BLaER1 (cell line): ENCODE results near the gene F2R.
"Not testable (repeated sequence)": the region's sequence is repeated elsewhere in the genome, so short reads cannot be mapped to it uniquely, and the experiment has no call there.

Source experiments
- H3K27ac ChIP-seq: shearing (Covaris generic); formaldehyde crosslinking; 2 replicates; pipeline ENCODE4 v1.8.1; 2022
- H3K27me3 ChIP-seq: shearing (Covaris generic); formaldehyde crosslinking; 2 replicates; pipeline ENCODE4 v1.8.1; 2022
- H3K36me3 ChIP-seq: shearing (Covaris generic); formaldehyde crosslinking; 2 replicates; pipeline ENCODE4 v1.8.1; 2022
- H3K4me1 ChIP-seq: shearing (Covaris generic); formaldehyde crosslinking; 2 replicates; pipeline ENCODE4 v1.8.1; 2022
- H3K4me2 ChIP-seq: shearing (Covaris generic); formaldehyde crosslinking; 2 replicates; pipeline ENCODE4 v1.8.1; 2022
- H3K4me3 ChIP-seq: shearing (Covaris generic); formaldehyde crosslinking; 2 replicates; pipeline ENCODE4 v1.8.1; 2022
- H3K9ac ChIP-seq: shearing (Covaris generic); formaldehyde crosslinking; 2 replicates; pipeline ENCODE4 v1.8.1; 2022
- H3K9me3 ChIP-seq: shearing (Covaris generic); formaldehyde crosslinking; 2 replicates; pipeline ENCODE4 v1.8.1; 2022
- H4K20me1 ChIP-seq: shearing (Covaris generic); formaldehyde crosslinking; 2 replicates; pipeline ENCODE4 v1.8.1; 2022
- Cebpa-rat ChIP-seq: shearing (Covaris generic); IDR thresholded peaks from 2 replicates; pipeline ENCODE4 v1.8.1; 2022

Gene F2R

DNA sequence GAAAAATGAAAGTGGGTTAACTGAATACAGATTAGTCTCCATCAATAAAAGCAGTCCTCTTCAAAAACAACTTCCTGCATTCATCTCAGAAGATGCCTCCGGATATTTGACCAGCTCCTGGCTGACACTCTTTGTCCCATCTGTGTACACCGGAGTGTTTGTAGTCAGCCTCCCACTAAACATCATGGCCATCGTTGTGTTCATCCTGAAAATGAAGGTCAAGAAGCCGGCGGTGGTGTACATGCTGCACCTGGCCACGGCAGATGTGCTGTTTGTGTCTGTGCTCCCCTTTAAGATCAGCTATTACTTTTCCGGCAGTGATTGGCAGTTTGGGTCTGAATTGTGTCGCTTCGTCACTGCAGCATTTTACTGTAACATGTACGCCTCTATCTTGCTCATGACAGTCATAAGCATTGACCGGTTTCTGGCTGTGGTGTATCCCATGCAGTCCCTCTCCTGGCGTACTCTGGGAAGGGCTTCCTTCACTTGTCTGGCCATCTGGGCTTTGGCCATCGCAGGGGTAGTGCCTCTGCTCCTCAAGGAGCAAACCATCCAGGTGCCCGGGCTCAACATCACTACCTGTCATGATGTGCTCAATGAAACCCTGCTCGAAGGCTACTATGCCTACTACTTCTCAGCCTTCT, 16.6 kb downstream of the F2R start:
- H3K4me3 ChIP-seq = no peak overlapping the region
- H4K20me1 ChIP-seq = no peaks in the 10 kb centered on the region
- no peak for TF ChIP-seq Cebpa-rat
- H3K27ac ChIP-seq = no peak overlapping the region
- H3K27me3 ChIP-seq = no peaks in the 10 kb centered on the region
- H3K9ac ChIP-seq = no peak overlapping the region
- peaks cover 15% of the 10 kb centered on the region; the same call in 1 of the 2 replicates for H3K36me3 ChIP-seq
- H3K4me1 ChIP-seq = no peaks in the 10 kb centered on the region
- no peak overlapping the region for H3K4me2 ChIP-seq
- H3K9me3 ChIP-seq = peaks cover 31% of the 10 kb centered on the region

DNA sequence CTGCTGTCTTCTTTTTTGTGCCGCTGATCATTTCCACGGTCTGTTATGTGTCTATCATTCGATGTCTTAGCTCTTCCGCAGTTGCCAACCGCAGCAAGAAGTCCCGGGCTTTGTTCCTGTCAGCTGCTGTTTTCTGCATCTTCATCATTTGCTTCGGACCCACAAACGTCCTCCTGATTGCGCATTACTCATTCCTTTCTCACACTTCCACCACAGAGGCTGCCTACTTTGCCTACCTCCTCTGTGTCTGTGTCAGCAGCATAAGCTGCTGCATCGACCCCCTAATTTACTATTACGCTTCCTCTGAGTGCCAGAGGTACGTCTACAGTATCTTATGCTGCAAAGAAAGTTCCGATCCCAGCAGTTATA, 17.1 kb downstream of the F2R start:
- Histone ChIP-seq H3K4me1 (no peaks in the 10 kb centered on the region), H3K4me2 (no peak overlapping the region), H3K27ac (no peak overlapping the region), H3K9ac (no peak overlapping the region), H3K27me3 (no peaks in the 10 kb centered on the region), H4K20me1 (no peaks in the 10 kb centered on the region), H3K9me3 (peaks cover 31% of the 10 kb centered on the region), H3K4me3 (no peak overlapping the region), H3K36me3 (peaks cover 15% of the 10 kb centered on the region; the same call in 1 of the 2 replicates)
- TF ChIP-seq Cebpa-rat = no peak

DNA sequence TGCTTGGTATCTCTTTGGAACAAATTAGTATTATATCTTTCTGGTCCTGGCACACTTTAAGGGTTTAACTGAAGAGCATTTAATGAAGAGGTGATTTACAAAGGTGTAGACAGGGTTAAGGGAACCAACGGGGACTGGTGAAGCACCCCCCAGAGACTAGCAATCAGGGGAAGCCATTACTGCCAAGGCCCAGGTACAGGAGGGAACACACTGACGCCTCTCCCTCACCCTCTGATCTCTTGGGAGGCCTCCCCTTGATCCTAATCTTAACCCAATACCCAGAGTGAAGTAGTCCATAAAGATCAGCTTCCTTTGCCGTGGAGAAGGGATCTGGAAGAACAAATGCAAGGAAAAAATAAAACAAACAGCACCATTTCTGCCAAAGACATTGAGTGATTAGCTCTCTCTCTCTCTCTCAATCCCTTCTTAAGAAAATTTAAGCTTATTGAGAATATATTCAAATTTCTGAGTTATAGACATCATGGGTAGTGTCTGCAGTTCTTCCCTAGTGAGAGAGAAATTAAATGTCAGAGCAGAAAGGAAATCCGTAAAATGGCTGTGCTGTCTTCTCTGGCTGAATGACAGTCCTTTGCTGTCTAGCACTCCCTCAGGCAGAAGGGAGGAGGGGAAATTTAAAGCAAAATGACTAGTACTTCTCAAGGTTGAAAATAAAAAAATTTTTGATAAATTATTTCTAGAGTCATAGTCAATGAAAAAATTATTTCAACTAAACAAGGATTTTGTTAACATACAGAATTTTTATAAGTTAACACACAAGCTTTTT, 20.0 kb downstream of the F2R start:
- Histone ChIP-seq H4K20me1 (no peaks in the 10 kb centered on the region), H3K36me3 (no peaks in the 10 kb centered on the region), H3K27me3 (no peaks in the 10 kb centered on the region), H3K4me2 (no peak overlapping the region), H3K9me3 (peaks cover 3% of the 10 kb centered on the region), H3K9ac (no peak overlapping the region), H3K4me1 (peaks cover 8% of the 10 kb centered on the region; the same call in 1 of the 2 replicates), H3K4me3 (no peak overlapping the region), H3K27ac (no peak overlapping the region)
- no peak for TF ChIP-seq Cebpa-rat

DNA sequence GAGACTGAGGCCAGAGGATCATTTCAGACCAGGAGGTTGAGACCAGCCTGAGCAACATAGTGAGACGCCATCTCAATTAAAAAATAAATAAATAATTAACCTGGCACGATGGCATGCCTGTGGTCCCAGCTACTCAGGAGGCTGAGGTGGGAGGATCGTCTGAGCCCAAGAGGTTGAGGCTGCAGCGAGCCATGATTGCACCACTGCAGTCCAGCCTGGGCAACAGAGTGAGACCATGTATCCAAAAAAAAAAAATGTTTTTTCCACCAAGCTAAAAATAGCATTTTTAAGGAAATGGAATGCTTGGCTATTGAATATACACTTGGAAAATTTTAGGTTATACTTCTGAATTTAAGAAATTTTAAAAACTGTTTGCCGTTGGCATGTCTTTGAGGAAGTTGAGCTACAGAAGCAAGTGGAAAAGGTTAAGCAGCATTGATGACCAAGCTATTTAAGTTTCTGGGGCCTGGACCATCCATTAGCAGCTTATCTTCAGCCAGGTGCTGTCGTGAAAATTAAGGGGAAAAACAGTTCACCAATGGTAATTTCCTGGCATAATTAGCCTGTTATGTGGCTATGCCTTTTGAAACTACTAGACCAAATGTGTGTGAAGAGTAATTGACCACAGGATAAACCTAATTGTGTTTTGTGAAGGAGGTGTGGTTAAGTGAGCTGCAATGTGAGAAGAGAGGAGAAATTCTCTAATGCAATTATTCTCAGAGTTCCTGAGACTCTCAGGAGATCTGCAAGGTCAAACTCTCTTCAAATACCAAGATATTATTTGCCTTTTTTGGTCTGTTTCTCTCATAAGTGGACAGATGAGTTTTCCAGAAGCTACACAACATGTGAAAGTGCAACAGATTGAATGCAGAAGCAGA, 21.0 kb downstream of the F2R start:
- no peak overlapping the region for H3K4me2 ChIP-seq
- no peak overlapping the region for H3K4me3 ChIP-seq
- H3K9ac ChIP-seq = no peak overlapping the region
- no peaks in the 10 kb centered on the region for H3K27me3 ChIP-seq
- H3K4me1 ChIP-seq = peaks cover 8% of the 10 kb centered on the region; the same call in 1 of the 2 replicates
- H3K9me3 ChIP-seq = no peaks in the 10 kb centered on the region
- no peak overlapping the region for H3K27ac ChIP-seq
- TF ChIP-seq Cebpa-rat = no peak
- no peaks in the 10 kb centered on the region for H3K36me3 ChIP-seq
- no peaks in the 10 kb centered on the region for H4K20me1 ChIP-seq

DNA sequence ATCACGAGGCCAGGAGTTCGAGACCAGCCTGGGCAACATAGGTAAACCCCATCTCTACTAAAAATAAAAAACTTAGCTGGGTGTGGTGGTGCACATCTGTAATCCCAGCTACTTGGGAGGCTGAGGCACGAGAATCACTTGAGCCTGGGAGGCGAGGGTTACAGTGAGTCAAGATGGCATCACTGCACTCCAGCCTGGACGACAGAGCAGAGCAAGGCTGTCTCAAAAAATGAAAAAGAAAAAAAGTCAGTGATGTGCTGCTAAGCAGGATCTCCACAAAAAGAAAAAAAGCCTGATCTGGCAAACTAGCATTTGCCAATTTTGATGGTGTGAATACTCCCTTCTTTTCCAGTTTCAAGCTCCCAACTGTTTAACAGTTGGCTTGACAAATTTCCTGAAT, 21.9 kb downstream of the F2R start:
- H4K20me1 ChIP-seq = no peaks in the 10 kb centered on the region
- H3K9ac ChIP-seq = no peak overlapping the region
- H3K36me3 ChIP-seq = no peaks in the 10 kb centered on the region
- no peak overlapping the region for H3K4me3 ChIP-seq
- no peaks in the 10 kb centered on the region for H3K9me3 ChIP-seq
- H3K27ac ChIP-seq = no peak overlapping the region
- H3K4me2 ChIP-seq = no peak overlapping the region
- H3K4me1 ChIP-seq = peaks cover 8% of the 10 kb centered on the region; the same call in 1 of the 2 replicates
- TF ChIP-seq Cebpa-rat = no peak
- no peaks in the 10 kb centered on the region for H3K27me3 ChIP-seq

DNA sequence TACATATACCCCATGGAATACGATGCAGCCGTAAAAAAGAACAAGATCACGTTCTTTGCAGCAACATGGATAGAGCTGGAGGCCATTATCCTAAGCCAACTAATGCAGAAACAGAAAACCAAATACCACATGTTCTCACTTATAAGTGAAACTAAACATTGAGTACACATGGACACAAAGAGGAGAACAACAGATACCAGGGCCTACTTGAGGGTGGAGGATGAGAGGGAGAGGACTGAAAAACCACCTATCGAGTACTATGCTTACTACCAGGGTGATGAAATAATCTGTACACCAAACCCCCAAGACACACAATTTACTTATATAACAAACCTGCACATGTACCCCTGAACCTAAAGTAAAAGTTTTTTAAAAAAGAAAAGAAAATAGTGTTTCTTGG, 25.6 kb downstream of the F2R start:
- H3K36me3 ChIP-seq, H3K4me1 ChIP-seq, H3K9me3 ChIP-seq, H3K9ac ChIP-seq, H3K27me3 ChIP-seq, H3K4me2 ChIP-seq, H3K4me3 ChIP-seq, H4K20me1 ChIP-seq, H3K27ac ChIP-seq: not testable (repeated sequence)

DNA sequence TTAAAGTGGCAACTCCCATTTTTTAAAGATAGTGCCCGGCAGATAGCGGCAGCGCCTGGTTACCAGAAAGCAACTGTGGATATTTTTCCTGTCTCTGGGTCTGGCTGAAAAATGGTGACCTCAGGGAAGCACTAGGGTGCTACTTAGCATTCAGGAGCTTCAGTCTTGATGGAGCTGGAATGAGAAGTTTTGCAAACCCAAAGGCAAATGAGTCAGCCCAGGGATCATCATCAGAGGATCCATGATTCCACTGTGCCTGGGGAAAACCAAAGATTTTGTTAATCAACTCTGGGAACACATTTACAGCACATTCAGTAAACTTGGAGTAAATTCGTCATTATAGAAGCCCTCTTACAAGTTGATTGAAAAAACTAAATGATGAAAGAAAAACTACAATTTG, 26.7 kb downstream of the F2R start:
- H3K4me2 ChIP-seq = no peak overlapping the region
- TF ChIP-seq Cebpa-rat = no peak
- H3K4me1 ChIP-seq = peaks cover 8% of the 10 kb centered on the region; the same call in 1 of the 2 replicates
- H3K27ac ChIP-seq = no peak overlapping the region
- no peak overlapping the region for H3K4me3 ChIP-seq
- no peaks in the 10 kb centered on the region for H4K20me1 ChIP-seq
- H3K36me3 ChIP-seq = no peaks in the 10 kb centered on the region
- no peaks in the 10 kb centered on the region for H3K9me3 ChIP-seq
- no peak overlapping the region for H3K9ac ChIP-seq
- no peaks in the 10 kb centered on the region for H3K27me3 ChIP-seq

DNA sequence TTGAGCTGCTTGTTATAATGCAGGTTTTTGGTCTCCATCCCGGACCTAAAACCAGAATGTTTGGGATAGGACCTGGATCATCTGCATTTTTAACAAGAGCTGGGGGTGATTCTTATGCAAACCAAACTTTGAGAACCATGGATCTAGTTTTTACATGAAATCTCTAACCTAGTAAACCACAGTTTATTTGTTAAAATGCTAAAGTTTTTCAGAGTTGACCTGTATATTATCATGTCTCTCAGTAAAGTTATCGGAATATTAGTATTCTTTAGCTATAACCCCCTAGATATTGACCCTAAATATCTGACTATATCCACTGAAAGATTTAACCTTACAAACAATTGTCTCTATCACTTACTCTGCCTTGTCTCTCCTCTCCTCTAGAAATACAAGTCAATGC, 28.7 kb downstream of the F2R start:
- no peaks in the 10 kb centered on the region for H3K4me1 ChIP-seq
- no peaks in the 10 kb centered on the region for H3K27me3 ChIP-seq
- no peaks in the 10 kb centered on the region for H3K36me3 ChIP-seq
- no peak overlapping the region for H3K27ac ChIP-seq
- H4K20me1 ChIP-seq = no peaks in the 10 kb centered on the region
- no peak overlapping the region for H3K4me2 ChIP-seq
- no peak overlapping the region for H3K9ac ChIP-seq
- no peaks in the 10 kb centered on the region for H3K9me3 ChIP-seq
- H3K4me3 ChIP-seq = no peak overlapping the region
- TF ChIP-seq Cebpa-rat = no peak

DNA sequence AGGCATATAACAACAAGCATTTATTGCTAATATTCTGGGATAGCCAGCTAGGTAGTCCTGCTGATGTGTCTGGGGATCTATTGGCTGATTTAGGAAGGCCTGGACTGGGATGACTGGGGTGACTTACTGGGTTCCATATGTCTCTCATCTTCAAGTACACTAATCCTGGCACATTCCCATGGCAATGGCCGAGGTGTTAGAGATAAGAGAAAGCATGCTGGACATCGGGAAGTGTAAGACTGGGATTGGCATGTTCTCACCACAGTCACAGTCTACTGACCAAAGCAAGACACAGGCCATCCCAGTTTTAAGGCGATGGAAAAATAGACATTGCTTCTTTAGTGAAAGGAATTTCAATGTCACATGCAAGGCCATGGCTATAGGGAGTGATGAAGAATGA, 29.7 kb downstream of the F2R start:
- Histone ChIP-seq H3K4me3 (no peak overlapping the region), H3K9me3 (no peaks in the 10 kb centered on the region), H3K27ac (no peak overlapping the region), H3K27me3 (no peaks in the 10 kb centered on the region), H3K9ac (no peak overlapping the region), H4K20me1 (no peaks in the 10 kb centered on the region), H3K36me3 (no peaks in the 10 kb centered on the region), H3K4me1 (no peaks in the 10 kb centered on the region), H3K4me2 (no peak overlapping the region)
- no peak for TF ChIP-seq Cebpa-rat

DNA sequence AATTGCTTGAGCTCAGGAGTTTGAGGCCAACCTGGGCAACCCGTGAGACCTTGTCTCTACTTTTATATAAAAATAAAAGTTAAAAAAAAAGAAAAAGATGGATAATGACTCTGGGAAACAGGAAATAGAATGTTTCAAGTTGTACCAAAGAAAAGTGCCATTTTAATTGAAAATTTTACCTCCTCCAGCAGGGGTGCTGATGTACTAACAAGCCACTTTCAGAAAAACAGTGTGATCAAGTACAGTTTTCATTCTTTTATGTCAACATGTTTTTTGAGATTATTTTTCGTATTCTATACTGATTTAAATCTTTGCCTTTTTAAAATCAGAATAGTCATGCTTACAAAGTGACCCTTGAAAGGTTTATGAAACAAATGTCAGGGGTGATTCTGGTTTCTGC, 30.8 kb downstream of the F2R start:
- no peaks in the 10 kb centered on the region for H3K36me3 ChIP-seq
- no peak for TF ChIP-seq Cebpa-rat
- H3K27ac ChIP-seq = no peak overlapping the region
- H3K9ac ChIP-seq = no peak overlapping the region
- no peaks in the 10 kb centered on the region for H4K20me1 ChIP-seq
- H3K4me2 ChIP-seq = no peak overlapping the region
- H3K27me3 ChIP-seq = no peaks in the 10 kb centered on the region
- H3K4me1 ChIP-seq = no peaks in the 10 kb centered on the region
- no peak overlapping the region for H3K4me3 ChIP-seq
- H3K9me3 ChIP-seq = no peaks in the 10 kb centered on the region
